Vagina (tissue), 2 donors: Measurements from ENCODE around the gene CRYBA2. TPM values are rescaled to one million over a fixed set of nuclear protein-coding genes. Genes with fewer than 3 reads are reported as not detected.

ENCODE experiments used
- DNase-seq, 2 donors: peaks; one replicate each; pipeline ENCODE4 v3.0.0-alpha.2; 2017; ENCODE audit errors: extremely low spot score in 2 of 2
- H3K27ac ChIP-seq: fragments of 200-600 bp; sonication (generic); one replicate; pipeline ENCODE4 v1.5.1; 2019
- H3K27me3 ChIP-seq: fragments of 200-600 bp; sonication (generic); one replicate; pipeline ENCODE4 v1.5.1; 2019
- H3K36me3 ChIP-seq, 2 donors: fragments of 200-600 bp; sonication (generic); one replicate each; pipeline ENCODE4 v1.5.1; 2017 to 2019
- H3K4me1 ChIP-seq: fragments of 200-600 bp; sonication (generic); one replicate; pipeline ENCODE4 v1.5.1; 2019
- H3K4me3 ChIP-seq, 2 donors: fragments of 200-600 bp; sonication (generic); 1 replicate in 1 of 2; 2 replicates in 1 of 2; pipeline ENCODE4 v1.5.1; 2016 to 2019
- H3K9me3 ChIP-seq: fragments of 200-600 bp; sonication (generic); one replicate; pipeline ENCODE4 v1.5.1; 2019
- POLR2A ChIP-seq, 2 donors: fragments of 450-650 bp; IDR thresholded peaks; one replicate each; pipeline ENCODE4 v1.6.1; 2017; ENCODE audit warnings: antibody characterized with exemption in 2 of 2, mild to moderate bottlenecking in 2 of 2, moderate library complexity in 2 of 2
- POLR2AphosphoS5 ChIP-seq, 2 donors: sonication (generic); formaldehyde crosslinking; IDR thresholded peaks; one replicate each; pipeline ENCODE4 v1.9.0; 2017; ENCODE audit warnings: antibody characterized with exemption in 2 of 2, mild to moderate bottlenecking in 2 of 2, low read depth in 1 of 2; ENCODE audit not compliant: insufficient read depth in 1 of 2
- intact Hi-C: fragments of 100-400 bp; cut with DNase I; formaldehyde crosslinking; loops from one replicate; pipeline ENCODE4 v1.15.1; 2023
- total RNA-seq: library from RNA; depleted of rRNA; stranded (reverse); fragments of >200 nt; gene quantifications from one replicate; pipeline ENCODE4 v1.2.3, GENCODE V29; 2016
- TF ChIP-seq, protein P1 (sequence below), 3 experiments: fragments of 450-650 bp in 2 of 3; fragments of 200-600 bp in 1 of 3; sonication (generic) in 1 of 3; IDR thresholded peaks; one replicate each; pipeline ENCODE4 v1.5.1; 2017 to 2019; ENCODE audit warnings: antibody characterized with exemption in 3 of 3, mild to moderate bottlenecking in 2 of 3, moderate library complexity in 2 of 3

Gene CRYBA2, protein sequence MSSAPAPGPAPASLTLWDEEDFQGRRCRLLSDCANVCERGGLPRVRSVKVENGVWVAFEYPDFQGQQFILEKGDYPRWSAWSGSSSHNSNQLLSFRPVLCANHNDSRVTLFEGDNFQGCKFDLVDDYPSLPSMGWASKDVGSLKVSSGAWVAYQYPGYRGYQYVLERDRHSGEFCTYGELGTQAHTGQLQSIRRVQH
- total RNA-seq: not detected

DNA sequence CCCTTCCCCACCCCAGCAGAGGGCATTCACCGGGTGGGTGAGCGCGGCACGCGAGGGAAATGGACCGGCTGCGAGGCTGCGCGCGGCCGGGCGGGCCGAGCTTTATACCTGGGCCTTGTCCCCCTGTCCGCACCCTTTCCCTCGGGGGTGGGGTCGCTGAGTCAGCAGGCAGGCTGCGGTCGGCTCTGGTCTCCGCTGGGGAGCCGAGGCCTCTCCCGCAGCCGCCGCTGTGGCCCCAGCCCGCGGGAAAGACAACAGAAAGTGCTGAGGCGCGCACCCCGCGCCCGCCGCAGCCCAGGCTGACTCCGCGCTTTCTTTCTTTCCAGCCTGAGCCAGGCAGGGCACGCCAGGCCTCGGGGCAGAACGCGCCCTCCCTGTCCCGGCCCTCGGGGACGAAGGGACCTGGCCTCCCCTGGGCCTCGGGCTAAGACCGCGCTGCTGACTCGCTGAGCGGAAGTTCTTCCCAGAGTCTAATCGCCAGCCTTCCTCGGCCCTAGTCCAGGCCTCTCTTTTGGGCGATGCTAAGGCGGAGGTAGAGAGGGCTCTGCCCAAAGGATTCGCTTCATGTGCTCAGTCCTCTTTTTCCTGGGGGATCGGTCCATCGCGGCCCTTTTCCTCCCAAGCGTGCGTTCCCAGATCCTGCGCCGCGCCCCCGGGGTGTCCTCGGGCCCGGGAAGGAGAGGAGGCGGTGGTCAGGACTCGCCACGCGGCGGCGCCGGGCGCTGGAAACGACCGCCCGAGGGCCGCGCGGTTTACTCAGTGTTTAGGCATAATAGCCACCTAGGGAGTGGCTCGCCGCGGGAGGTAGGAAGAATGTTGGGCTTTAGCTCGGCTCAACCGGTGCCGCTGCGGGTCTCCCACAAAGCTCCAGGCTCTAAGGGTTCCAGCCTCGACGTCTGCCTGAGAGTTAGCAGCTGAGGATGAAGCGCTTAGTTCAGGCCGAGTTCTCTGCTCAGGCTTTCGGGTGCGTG, at the start of gene CRYBA2:
Gene CRYBA2, minus strand, starts transcription at position 78 of the 971 bp plus-strand sequence. CDS start 246 bp downstream, outside the sequence.
- no peak for DNase-seq
- Histone ChIP-seq H3K36me3 (no peaks in the 10 kb centered on the region), H3K27ac (no peak within 1 kb of the TSS), H3K27me3 (peaks cover 31% of the 10 kb centered on the region), H3K4me1 (peaks cover 27% of the 10 kb centered on the region), H3K4me3 (peak within 1 kb of the TSS; percentile 32 to 37), H3K9me3 (no peaks in the 10 kb centered on the region)
- TF ChIP-seq, protein P1, sequence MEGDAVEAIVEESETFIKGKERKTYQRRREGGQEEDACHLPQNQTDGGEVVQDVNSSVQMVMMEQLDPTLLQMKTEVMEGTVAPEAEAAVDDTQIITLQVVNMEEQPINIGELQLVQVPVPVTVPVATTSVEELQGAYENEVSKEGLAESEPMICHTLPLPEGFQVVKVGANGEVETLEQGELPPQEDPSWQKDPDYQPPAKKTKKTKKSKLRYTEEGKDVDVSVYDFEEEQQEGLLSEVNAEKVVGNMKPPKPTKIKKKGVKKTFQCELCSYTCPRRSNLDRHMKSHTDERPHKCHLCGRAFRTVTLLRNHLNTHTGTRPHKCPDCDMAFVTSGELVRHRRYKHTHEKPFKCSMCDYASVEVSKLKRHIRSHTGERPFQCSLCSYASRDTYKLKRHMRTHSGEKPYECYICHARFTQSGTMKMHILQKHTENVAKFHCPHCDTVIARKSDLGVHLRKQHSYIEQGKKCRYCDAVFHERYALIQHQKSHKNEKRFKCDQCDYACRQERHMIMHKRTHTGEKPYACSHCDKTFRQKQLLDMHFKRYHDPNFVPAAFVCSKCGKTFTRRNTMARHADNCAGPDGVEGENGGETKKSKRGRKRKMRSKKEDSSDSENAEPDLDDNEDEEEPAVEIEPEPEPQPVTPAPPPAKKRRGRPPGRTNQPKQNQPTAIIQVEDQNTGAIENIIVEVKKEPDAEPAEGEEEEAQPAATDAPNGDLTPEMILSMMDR (IDR thresholded peaks at IDR 0.05): no peak
- intact Hi-C loops: no loop called here

DNA sequence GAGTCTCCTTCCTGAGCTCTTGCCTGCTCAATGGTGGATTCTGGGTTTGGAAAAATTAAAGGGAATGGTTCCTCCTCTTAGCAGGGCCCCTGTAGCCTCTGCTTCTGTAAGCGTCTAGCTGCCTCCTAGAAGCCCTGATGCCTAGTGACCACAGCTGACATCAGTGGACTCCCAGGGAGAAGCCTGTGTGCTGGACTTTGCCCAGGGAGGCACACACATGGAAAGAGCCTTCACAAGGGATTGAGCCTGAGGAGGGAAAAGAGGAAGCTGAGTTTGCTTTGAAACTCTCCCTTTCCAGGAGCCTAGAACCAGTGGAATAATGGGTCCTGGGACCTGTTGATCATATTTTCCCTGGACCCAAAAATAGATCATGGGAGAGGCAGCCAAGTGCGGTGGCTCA, 49.5 kb upstream of the CRYBA2 start:
- no peaks in the 10 kb centered on the region for H3K27me3 ChIP-seq
- H3K27ac ChIP-seq: no peak overlapping the region
- no peaks in the 10 kb centered on the region for H3K9me3 ChIP-seq
- DNase-seq: no peak
- no peaks in the 10 kb centered on the region for H3K36me3 ChIP-seq
- no peaks in the 10 kb centered on the region for H3K4me1 ChIP-seq
- intact Hi-C loops: no loop called here
- no peak overlapping the region for H3K4me3 ChIP-seq
- TF ChIP-seq POLR2A (IDR thresholded peaks at IDR 0.05): no peak
- no peak for TF ChIP-seq POLR2AphosphoS5 (IDR thresholded peaks at IDR 0.05; ENCODE audit: insufficient read depth in 1 of 2, low read depth in 1 of 2)
- TF ChIP-seq, protein P1 (IDR thresholded peaks at IDR 0.05): no peak

DNA sequence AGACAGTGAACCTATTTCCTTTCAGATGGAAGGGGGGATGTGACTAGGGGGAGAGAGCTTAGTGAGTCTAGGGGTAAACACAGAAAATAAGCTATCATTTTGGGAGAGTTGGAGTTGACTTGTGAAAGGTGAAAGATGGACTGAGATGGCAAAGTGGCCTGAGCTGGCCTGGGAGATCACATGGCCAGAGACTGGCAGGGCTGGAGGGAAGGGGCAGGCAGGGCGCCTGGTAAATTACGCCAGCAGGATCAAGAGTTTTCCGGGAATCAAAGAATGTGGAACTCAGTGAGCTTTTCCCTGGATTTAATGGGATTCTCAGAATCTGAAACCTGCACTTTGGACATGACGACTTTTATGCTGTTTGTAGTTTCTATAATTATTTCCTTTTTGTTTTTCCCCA, 48.9 kb upstream of the CRYBA2 start:
- no peak overlapping the region for H3K27ac ChIP-seq
- TF ChIP-seq POLR2AphosphoS5 (IDR thresholded peaks at IDR 0.05; ENCODE audit: insufficient read depth in 1 of 2, low read depth in 1 of 2) (no peak), POLR2A (IDR thresholded peaks at IDR 0.05) (no peak)
- TF ChIP-seq, protein P1 (IDR thresholded peaks at IDR 0.05): no peak
- intact Hi-C loops: no loop called here
- no peak overlapping the region for H3K4me3 ChIP-seq
- no peak for DNase-seq
- no peaks in the 10 kb centered on the region for H3K4me1 ChIP-seq
- H3K36me3 ChIP-seq: no peaks in the 10 kb centered on the region
- no peaks in the 10 kb centered on the region for H3K27me3 ChIP-seq
- H3K9me3 ChIP-seq: no peaks in the 10 kb centered on the region

DNA sequence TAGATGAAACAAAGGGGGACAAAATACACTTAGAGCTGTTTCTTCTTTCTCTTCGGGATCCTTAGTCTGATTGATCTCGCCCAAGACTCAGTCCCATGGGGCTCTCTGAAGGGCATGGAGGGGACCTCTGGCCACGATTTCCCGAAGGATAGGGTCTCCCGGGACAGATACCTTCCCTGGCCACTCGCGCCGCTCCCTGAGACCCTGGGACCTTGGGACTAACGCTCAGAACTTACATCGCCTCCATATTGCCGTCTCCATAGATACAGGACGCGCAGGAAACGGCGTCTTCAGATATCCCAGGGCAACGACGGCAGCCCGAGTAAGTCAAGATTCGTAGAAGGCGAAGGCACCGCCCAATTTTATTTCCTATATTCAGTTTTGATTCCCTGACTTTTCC, 48.0 kb upstream of the CRYBA2 start, which contains the start of gene CFAP65:
Gene CFAP65, minus strand, starts transcription at position 265 of the 400 bp plus-strand sequence. CDS start 2,468 bp downstream, outside the sequence.
- Histone ChIP-seq H3K27ac (no peak within 1 kb of the TSS), H3K36me3 (no peaks in the 10 kb centered on the region), H3K9me3 (no peaks in the 10 kb centered on the region), H3K4me1 (no peaks in the 10 kb centered on the region), H3K27me3 (no peaks in the 10 kb centered on the region), H3K4me3 (no peak within 1 kb of the TSS)
- DNase-seq: no peak
- intact Hi-C loops: no loop called here
- TF ChIP-seq, protein P1 (IDR thresholded peaks at IDR 0.05): no peak
- no peak for TF ChIP-seq POLR2A (IDR thresholded peaks at IDR 0.05)
- TF ChIP-seq POLR2AphosphoS5 (IDR thresholded peaks at IDR 0.05; ENCODE audit: insufficient read depth in 1 of 2, low read depth in 1 of 2): no peak
